HEK293T (cell line): ENCODE data around the gene MYO15A.

Experiments
- CTCF ChIA-PET: fragments of 350-600 bp; formaldehyde crosslinking; extraction: SDS; loops from one replicate; lab custom pipeline; 2021; ENCODE audit warnings: antibody characterized with exemption, inconsistent platforms; lab: Yijun Ruan, JAX
- POLR2A ChIA-PET: fragments of 350-600 bp; formaldehyde crosslinking; extraction: SDS; loops from one replicate; lab custom pipeline; 2020; ENCODE audit warnings: antibody characterized with exemption, inconsistent platforms; lab: Yijun Ruan, JAX
- DNase-seq: peaks from one replicate; pipeline ENCODE4 v3.0.0; 2012; ENCODE audit warnings: mixed read lengths; ENCODE audit errors: extremely low spot score
- ARNT ChIP-seq: fragments of 450-650 bp; IDR thresholded peaks from 2 replicates; pipeline ENCODE4 v1.6.1; 2017; ENCODE audit warnings: mild to moderate bottlenecking
- CTBP1 ChIP-seq: fragments of 450-650 bp; IDR thresholded peaks from 2 replicates; pipeline ENCODE4 v1.6.1; 2016; ENCODE audit warnings: borderline replicate concordance
- FOXA1 ChIP-seq: fragments of 450-650 bp; IDR thresholded peaks from 2 replicates; pipeline ENCODE4 v1.6.1; 2016; ENCODE audit warnings: mild to moderate bottlenecking
- FOXK2 ChIP-seq: fragments of 450-650 bp; IDR thresholded peaks from 2 replicates; pipeline ENCODE4 v1.6.1; 2016; ENCODE audit warnings: mild to moderate bottlenecking
- FOXM1 ChIP-seq: fragments of 450-650 bp; IDR thresholded peaks from 2 replicates; pipeline ENCODE4 v1.6.1; 2017; ENCODE audit warnings: mild to moderate bottlenecking, borderline replicate concordance
- HDGF ChIP-seq: fragments of 450-650 bp; IDR thresholded peaks from 2 replicates; pipeline ENCODE4 v1.6.1; 2017; ENCODE audit warnings: antibody characterized with exemption, borderline replicate concordance
- L3MBTL2 ChIP-seq: fragments of 450-650 bp; conservative IDR thresholded peaks from 2 replicates; pipeline ENCODE4 v1.6.1; 2016; ENCODE audit warnings: mild to moderate bottlenecking
- LEF1 ChIP-seq: fragments of 450-650 bp; IDR thresholded peaks from 2 replicates; pipeline ENCODE4 v1.6.1; 2017; ENCODE audit warnings: mild to moderate bottlenecking, borderline replicate concordance
- NFRKB ChIP-seq: fragments of 450-650 bp; IDR thresholded peaks from 2 replicates; pipeline ENCODE4 v1.6.1; 2016; ENCODE audit warnings: mild to moderate bottlenecking, moderate library complexity
- PKNOX1 ChIP-seq: fragments of 450-650 bp; IDR thresholded peaks from 2 replicates; pipeline ENCODE4 v1.6.1; 2016
- SP1 ChIP-seq: fragments of 450-650 bp; IDR thresholded peaks from 2 replicates; pipeline ENCODE4 v1.6.1; 2017
- SUZ12 ChIP-seq: fragments of 450-650 bp; IDR thresholded peaks from 2 replicates; pipeline ENCODE4 v1.6.1; 2016; ENCODE audit warnings: mild to moderate bottlenecking
- TARDBP ChIP-seq: fragments of 450-650 bp; IDR thresholded peaks from 2 replicates; pipeline ENCODE4 v1.6.1; 2016
- ZNF384 ChIP-seq: fragments of 450-650 bp; IDR thresholded peaks from 2 replicates; pipeline ENCODE4 v1.6.1; 2016

The MYO15A gene

GRCh38 chr17:18179804-18180203, 71.2 kb downstream of the MYO15A start:
- POLR2A ChIA-PET: interaction anchor here (0.9 to 4.9 kb wide), 3 partner anchors 9 to 26 kb away, joined by 3 to 57 read pairs (median 5); no protein-coding TSS in a partner anchor
- TF ChIP-seq ZNF384 (no peak), ARNT (no peak), TARDBP (no peak)
- DNase-seq: no peak
- CTCF ChIA-PET: interaction anchor here (0.6 kb wide), 2 partner anchors 1515 to 1727 kb away, joined by 3 read pairs; no protein-coding TSS in a partner anchor

GRCh38 chr17:18181358-18181757, 72.8 kb downstream of the MYO15A start:
- ChIA-PET CTCF (interaction anchor here (1.1 kb wide), 1 partner anchor 28 kb away, joined by 3 read pairs; no protein-coding TSS in a partner anchor), POLR2A (interaction anchor here (3.6 to 5.1 kb wide), 4 partner anchors 10 to 34 kb away, joined by 11 to 57 read pairs (median 36); no protein-coding TSS in a partner anchor)
- TF ChIP-seq PKNOX1: no peak
- no peak for TF ChIP-seq FOXM1
- no peak for TF ChIP-seq NFRKB
- TF ChIP-seq ARNT: no peak
- no peak for TF ChIP-seq SP1
- no peak for TF ChIP-seq FOXA1
- TF ChIP-seq TARDBP: no peak
- TF ChIP-seq SUZ12: no peak
- DNase-seq: no peak

GRCh38 chr17:18182110-18182977, 73.8 kb downstream of the MYO15A start:
- TF ChIP-seq FOXK2: no peak
- TF ChIP-seq L3MBTL2: peak; percentile 70; the same call in 1 of the 2 replicates
- CTCF ChIA-PET: interaction anchor here (1.2 to 2.3 kb wide), 2 partner anchors 38 to 40 kb away, joined by 3 to 11 read pairs; no protein-coding TSS in a partner anchor
- POLR2A ChIA-PET: interaction anchor here (0.9 to 5.1 kb wide), 28 partner anchors 8 to 672 kb away, joined by 3 to 57 read pairs (median 4); partner anchors contain the start of genes SMCR8, SREBF1 and TOP3A
- DNase-seq: no peak

GRCh38 chr17:18182978-18183333, 74.4 kb downstream of the MYO15A start:
- ChIA-PET POLR2A (interaction anchor here (0.6 to 5.1 kb wide), 37 partner anchors 8 to 1131 kb away, joined by 3 to 57 read pairs (median 4); partner anchors contain the start of genes SHMT1, SMCR8, SREBF1 and TOP3A), CTCF (interaction anchor here (1.2 to 2.3 kb wide), 2 partner anchors 38 to 41 kb away, joined by 3 to 11 read pairs; no protein-coding TSS in a partner anchor)
- TF ChIP-seq FOXA1 (no peak), ZNF384 (no peak), FOXM1 (no peak), SUZ12 (no peak), L3MBTL2 (no peak; the same call in none of the 2 replicates), HDGF (no peak), PKNOX1 (no peak), LEF1 (0 out of 2 replicates have a peak, but pooled peaks have one; percentile 41)
- DNase-seq: peak; percentile 55

- ChIA-PET POLR2A (interaction anchor here (0.6 to 5.1 kb wide), 40 partner anchors 9 to 1131 kb away, joined by 3 to 57 read pairs (median 4); partner anchors contain the start of genes SHMT1, SMCR8, SREBF1 and TOP3A), CTCF (interaction anchor here (0.5 to 2.3 kb wide), 5 partner anchors 8 to 43 kb away, joined by 3 to 11 read pairs (median 3); no protein-coding TSS in a partner anchor)
- TF ChIP-seq CTBP1 (peak; percentile 95), L3MBTL2 (no peak; the same call in 1 of the 2 replicates), LEF1 (no peak), FOXM1 (no peak), PKNOX1 (peak; percentile 100), ARNT (peak; percentile 21; the same call in 1 of the 2 replicates)
- peak; percentile 99 for DNase-seq
These were observed 75.0 kb downstream of the MYO15A start, which contains the start of gene ALKBH5 for GRCh38 chr17:18183334-18184142. TSS of gene ALKBH5 (plus strand) at chr17:18183828. CDS start at chr17:18184244, 416 bp downstream.
